ENCODE results near the gene HESX1. TPM values are rescaled to one million over a fixed set of nuclear protein-coding genes. Genes with fewer than 3 reads are reported as not detected.

The HESX1 gene
- total and polyA plus RNA-seq, 2 experiments from 2014 or later = 6.4 to 7.0 TPM

DNA sequence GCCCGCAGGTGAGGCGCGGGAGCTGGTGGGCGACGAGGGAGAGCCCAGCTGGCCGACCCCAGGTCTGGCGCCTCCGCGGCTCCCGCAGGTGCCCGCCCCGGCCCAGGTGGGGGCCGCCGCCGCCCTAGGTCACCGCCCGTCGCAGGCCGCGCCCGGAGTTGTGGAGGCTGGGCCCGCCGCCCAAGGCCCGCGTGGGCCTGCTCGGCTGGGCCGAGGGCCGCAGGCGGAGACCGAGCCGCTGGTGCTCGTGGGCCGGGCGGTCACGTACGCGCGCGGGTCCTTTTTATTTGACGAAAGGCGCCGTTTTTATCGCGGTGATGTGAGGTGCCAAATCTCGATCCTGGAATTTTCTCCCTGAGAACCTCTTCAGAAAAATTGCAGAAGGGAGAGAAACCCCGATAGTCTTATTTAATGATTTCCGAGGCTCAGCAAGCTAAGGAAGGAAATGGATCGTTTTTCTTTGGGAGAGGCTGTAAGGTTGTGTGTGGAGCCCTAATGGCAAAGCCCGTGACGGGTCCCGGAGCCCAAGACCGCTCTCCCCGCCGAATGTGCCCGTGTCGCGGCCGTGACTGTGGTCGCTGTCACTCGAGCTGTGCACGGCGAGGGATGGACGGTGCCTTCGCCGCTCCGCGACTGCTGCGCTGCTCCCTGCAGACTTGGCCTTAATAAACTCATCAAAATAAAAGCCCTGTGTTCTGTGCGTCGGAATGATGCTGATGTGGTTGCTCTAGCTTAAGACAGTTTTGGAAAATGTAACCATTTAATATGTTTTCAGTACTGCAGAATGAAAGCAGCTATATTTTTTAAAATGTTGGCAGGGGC, 28.4 kb upstream of the HESX1 start:
- Histone ChIP-seq H3K4me1 (ENCODE audit: low read depth) (peaks cover 10% of the 10 kb centered on the region), H3K9me3 (ENCODE audit: low read depth) (no peaks in the 10 kb centered on the region), H3K27me3 (no peaks in the 10 kb centered on the region), H3K4me3 (peak overlapping the region; percentile 73), H3K27ac (peak overlapping the region; percentile 63), H3K36me3 (no peaks in the 10 kb centered on the region)
- peak; percentile 62 to 64 for DNase-seq (ENCODE audit: low read depth in 1 of 2, low spot score in 1 of 2)
- TF ChIP-seq, protein P1, sequence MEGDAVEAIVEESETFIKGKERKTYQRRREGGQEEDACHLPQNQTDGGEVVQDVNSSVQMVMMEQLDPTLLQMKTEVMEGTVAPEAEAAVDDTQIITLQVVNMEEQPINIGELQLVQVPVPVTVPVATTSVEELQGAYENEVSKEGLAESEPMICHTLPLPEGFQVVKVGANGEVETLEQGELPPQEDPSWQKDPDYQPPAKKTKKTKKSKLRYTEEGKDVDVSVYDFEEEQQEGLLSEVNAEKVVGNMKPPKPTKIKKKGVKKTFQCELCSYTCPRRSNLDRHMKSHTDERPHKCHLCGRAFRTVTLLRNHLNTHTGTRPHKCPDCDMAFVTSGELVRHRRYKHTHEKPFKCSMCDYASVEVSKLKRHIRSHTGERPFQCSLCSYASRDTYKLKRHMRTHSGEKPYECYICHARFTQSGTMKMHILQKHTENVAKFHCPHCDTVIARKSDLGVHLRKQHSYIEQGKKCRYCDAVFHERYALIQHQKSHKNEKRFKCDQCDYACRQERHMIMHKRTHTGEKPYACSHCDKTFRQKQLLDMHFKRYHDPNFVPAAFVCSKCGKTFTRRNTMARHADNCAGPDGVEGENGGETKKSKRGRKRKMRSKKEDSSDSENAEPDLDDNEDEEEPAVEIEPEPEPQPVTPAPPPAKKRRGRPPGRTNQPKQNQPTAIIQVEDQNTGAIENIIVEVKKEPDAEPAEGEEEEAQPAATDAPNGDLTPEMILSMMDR (IDR thresholded peaks at IDR 0.05; ENCODE audit: low read depth, low read length) = no peak

- peak; percentile 94 to 97 for DNase-seq (ENCODE audit: low read depth in 1 of 2, low spot score in 1 of 2)
- no peaks in the 10 kb centered on the region for H3K27me3 ChIP-seq
- TF ChIP-seq, protein P1 (IDR thresholded peaks at IDR 0.05; ENCODE audit: low read depth, low read length) = no peak
- H3K36me3 ChIP-seq = no peaks in the 10 kb centered on the region
- peaks cover 10% of the 10 kb centered on the region for H3K4me1 ChIP-seq (ENCODE audit: low read depth)
- peak within 1 kb of the TSS; percentile 79 for H3K27ac ChIP-seq
- no peaks in the 10 kb centered on the region for H3K9me3 ChIP-seq (ENCODE audit: low read depth)
- H3K4me3 ChIP-seq = peak within 1 kb of the TSS; percentile 73
These were observed 27.6 kb upstream of the HESX1 start, which contains the start of gene APPL1 for GRCh38 chr3:57227204-57227929. TSS of gene APPL1 (plus strand) at chr3:57227729. CDS start at chr3:57227884, 155 bp downstream.

- DNase-seq (ENCODE audit: low read depth in 1 of 2, low spot score in 1 of 2) = no peak
These were observed 26.4 kb upstream of the HESX1 start for GRCh38 chr3:57226176-57226575.

GRCh38 chr3:57224856-57225255, 25.1 kb upstream of the HESX1 start:
- no peaks in the 10 kb centered on the region for H3K9me3 ChIP-seq (ENCODE audit: low read depth)
- peaks cover 10% of the 10 kb centered on the region for H3K4me1 ChIP-seq (ENCODE audit: low read depth)
- DNase-seq (ENCODE audit: low read depth in 1 of 2, low spot score in 1 of 2) = no peak
- H3K27ac ChIP-seq = no peak overlapping the region
- no peaks in the 10 kb centered on the region for H3K27me3 ChIP-seq
- no peak overlapping the region for H3K4me3 ChIP-seq
- TF ChIP-seq, protein P1 (IDR thresholded peaks at IDR 0.05; ENCODE audit: low read depth, low read length) = no peak
- no peaks in the 10 kb centered on the region for H3K36me3 ChIP-seq

More at GRCh38 chr3:57226176-57226575, 26.4 kb upstream of the HESX1 start:
- TF ChIP-seq, protein P1 (IDR thresholded peaks at IDR 0.05; ENCODE audit: low read depth, low read length) = no peak
- no peak overlapping the region for H3K4me3 ChIP-seq
- no peaks in the 10 kb centered on the region for H3K36me3 ChIP-seq
- H3K27ac ChIP-seq = peak overlapping the region; percentile 79
- H3K4me1 ChIP-seq (ENCODE audit: low read depth) = peaks cover 10% of the 10 kb centered on the region
- H3K9me3 ChIP-seq (ENCODE audit: low read depth) = no peaks in the 10 kb centered on the region
- H3K27me3 ChIP-seq = no peaks in the 10 kb centered on the region

- H3K27me3 ChIP-seq = no peaks in the 10 kb centered on the region
These were observed 22.1 kb upstream of the HESX1 start for GRCh38 chr3:57221883-57222282.

More at GRCh38 chr3:57221883-57222282, 22.1 kb upstream of the HESX1 start:
- Histone ChIP-seq H3K4me1 (ENCODE audit: low read depth) (peaks cover 7% of the 10 kb centered on the region), H3K36me3 (no peaks in the 10 kb centered on the region), H3K27ac (no peak overlapping the region), H3K4me3 (no peak overlapping the region), H3K9me3 (ENCODE audit: low read depth) (no peaks in the 10 kb centered on the region)
- peak; percentile 27 to 58 for DNase-seq (ENCODE audit: low read depth in 1 of 2, low spot score in 1 of 2)
- TF ChIP-seq, protein P1 (IDR thresholded peaks at IDR 0.05; ENCODE audit: low read depth, low read length) = peak; percentile 41

All from cardiac muscle cell (in vitro differentiated cells and primary cell).